SK-N-SH (cell line): Measurements from ENCODE around the gene SETD9. TPM values are rescaled to one million over a fixed set of nuclear protein-coding genes. Genes with fewer than 3 reads are reported as not detected.

ENCODE experiments used
- CTCF ChIA-PET: fragments of 300-600, 350-600 bp; formaldehyde crosslinking; extraction: SDS; loops from one replicate; lab custom pipeline; 2021; lab: Yijun Ruan, JAX
- POLR2A ChIA-PET: fragments of 350-600 bp; sonication (Branson Sonifier 250); formaldehyde crosslinking; extraction: SDS; loops from one replicate; lab custom pipeline; 2020; ENCODE audit warnings: antibody characterized with exemption, inconsistent platforms; lab: Yijun Ruan, JAX
- DNase-seq: peaks from one replicate; pipeline ENCODE4 v3.0.0; 2012
- H2AFZ ChIP-seq: fragments of 200-600 bp; sonication (generic); 2 replicates; pipeline ENCODE4 v1.8.1; 2016; ENCODE audit warnings: antibody characterized with exemption, mild to moderate bottlenecking, low read depth
- H3F3A ChIP-seq: fragments of 200-600 bp; sonication (generic); replicated peaks from 2 replicates; pipeline ENCODE3; 2016; ENCODE audit warnings: antibody characterized with exemption, mild to moderate bottlenecking; ENCODE audit not compliant: insufficient read depth
- H3K27ac ChIP-seq, 2 experiments: fragments of 200-500 bp in 1 of 2; fragments of 200-600 bp in 1 of 2; sonication (Bioruptor generic) in 1 of 2; sonication (generic), shearing (Covaris generic) in 1 of 2; 2 replicates each; pipeline versions ENCODE4 v1.5.1 to v1.6.1; 2014 to 2016; ENCODE audit warnings: low read depth in 2 of 2, inconsistent platforms in 1 of 2, low read length in 1 of 2, mild to moderate bottlenecking in 1 of 2, mixed read lengths in 1 of 2
- H3K27me3 ChIP-seq: fragments of 200-600 bp; sonication (generic), shearing (Covaris generic); 2 replicates; pipeline ENCODE4 v1.6.1; 2016; ENCODE audit warnings: mixed run types; ENCODE audit not compliant: insufficient read depth
- H3K36me3 ChIP-seq, 2 experiments: fragments of 200-500 bp in 1 of 2; fragments of 200-600 bp in 1 of 2; sonication (Bioruptor generic) in 1 of 2; sonication (generic) in 1 of 2; replicated peaks in 1 of 2; 2 replicates each; pipeline versions ENCODE3 to v1.5.1; 2014 to 2016; ENCODE audit warnings: low read length in 1 of 2, mild to moderate bottlenecking in 1 of 2; ENCODE audit not compliant: insufficient read depth in 2 of 2, control insufficient read depth in 1 of 2
- H3K4me1 ChIP-seq, 2 experiments: fragments of 200-500 bp in 1 of 2; fragments of 200-600 bp in 1 of 2; sonication (Bioruptor generic) in 1 of 2; sonication (generic), shearing (Covaris generic) in 1 of 2; 2 replicates each; pipeline versions ENCODE4 v1.5.1 to v1.6.1; 2014 to 2016; ENCODE audit warnings: low read depth in 1 of 2, low read length in 1 of 2, mixed run types in 1 of 2; ENCODE audit not compliant: insufficient read depth in 2 of 2, control insufficient read depth in 1 of 2
- H3K4me2 ChIP-seq: fragments of 200-600 bp; sonication (generic), shearing (Covaris generic); 2 replicates; pipeline ENCODE4 v1.6.1; 2017; ENCODE audit warnings: mixed run types
- H3K4me3 ChIP-seq, 2 experiments: fragments of 200-500 bp in 1 of 2; fragments of 200-600 bp in 1 of 2; sonication (Bioruptor generic) in 1 of 2; sonication (generic), shearing (Covaris generic) in 1 of 2; 2 replicates each; pipeline versions ENCODE4 v1.5.1 to v1.8.1; 2014 to 2016; ENCODE audit warnings: low read depth in 2 of 2, inconsistent platforms in 1 of 2, low read length in 1 of 2, mild to moderate bottlenecking in 1 of 2, mixed read lengths in 1 of 2, moderate library complexity in 1 of 2
- H3K79me2 ChIP-seq: fragments of 200-600 bp; sonication (generic); 2 replicates; pipeline ENCODE4 v1.8.1; 2017; ENCODE audit warnings: mild to moderate bottlenecking; ENCODE audit not compliant: insufficient read depth
- H3K9ac ChIP-seq: fragments of 200-600 bp; sonication (generic); 2 replicates; pipeline ENCODE4 v1.6.1; 2017; ENCODE audit warnings: mixed run types
- H3K9me2 ChIP-seq: fragments of 200-600 bp; sonication (generic); 2 replicates; pipeline ENCODE4 v1.6.1; 2017; ENCODE audit warnings: mixed run types
- H3K9me3 ChIP-seq: fragments of 200-600 bp; sonication (generic); 2 replicates; pipeline ENCODE4 v1.6.1; 2017; ENCODE audit warnings: mixed run types, mild to moderate bottlenecking, moderate library complexity
- H4K20me1 ChIP-seq: fragments of 200-600 bp; sonication (generic); 2 replicates; pipeline ENCODE4 v1.6.1; 2017; ENCODE audit warnings: mild to moderate bottlenecking, mixed run types; ENCODE audit not compliant: insufficient read depth
- CHD2 ChIP-seq: fragments of 150-350 bp; IDR thresholded peaks from 2 replicates; pipeline ENCODE4 v1.6.1; 2018; ENCODE audit warnings: low read length; ENCODE audit not compliant: partially characterized antibody
- ELF1 ChIP-seq: IDR thresholded peaks from 2 replicates; pipeline ENCODE4 v1.4.0; 2012
- EP300 ChIP-seq, 2 experiments: IDR thresholded peaks; 2 replicates each; pipeline versions ENCODE4 v1.4.0 to v1.6.1; 2012; ENCODE audit warnings: borderline replicate concordance in 1 of 2, low read depth in 1 of 2, low read length in 1 of 2
- MEF2A ChIP-seq: IDR thresholded peaks from 2 replicates; pipeline ENCODE4 v1.4.0; 2012; ENCODE audit warnings: low read depth, borderline replicate concordance
- MXI1 ChIP-seq: IDR thresholded peaks from 2 replicates; pipeline ENCODE4 v1.6.1; 2012; ENCODE audit warnings: mild to moderate bottlenecking, low read depth, low read length, improper control_type of control experiment
- POLR2AphosphoS5 ChIP-seq: IDR thresholded peaks from 2 replicates; pipeline ENCODE4 v1.6.1; 2012; ENCODE audit warnings: low read depth, low read length
- RFX5 ChIP-seq: IDR thresholded peaks from 2 replicates; pipeline ENCODE4 v1.6.1; 2012; ENCODE audit warnings: mild to moderate bottlenecking, improper control_type of control experiment, low read length
- SIN3A ChIP-seq: IDR thresholded peaks from 2 replicates; pipeline ENCODE4 v1.6.1; 2012; ENCODE audit warnings: low read depth, mild to moderate bottlenecking, low read length, moderate library complexity, borderline replicate concordance
- SMC3 ChIP-seq: IDR thresholded peaks from 2 replicates; pipeline ENCODE4 v1.6.1; 2012; ENCODE audit warnings: low read depth, low read length, improper control_type of control experiment
- TCF12 ChIP-seq: IDR thresholded peaks from 2 replicates; pipeline ENCODE4 v1.4.0; 2012
- WGBS: methylation state at CpG from one replicate; pipeline ENCODE4 v1.1.6; 2017; ENCODE audit warnings: low lambda C conversion rate; 5-methylcytosine and 5-hydroxymethylcytosine counted together
- polyA plus RNA-seq, 3 experiments: library from polyadenylated mRNA; depleted of rRNA; stranded (reverse); fragments of >200 nt; gene quantifications; 2 replicates each; pipeline ENCODE4 v1.2.3, GENCODE V29; 2012
- TF ChIP-seq, protein P1 (sequence below): fragments of 150-350 bp; IDR thresholded peaks from 2 replicates; pipeline ENCODE4 v1.6.1; 2017; ENCODE audit warnings: antibody characterized with exemption, low read length, low read depth, borderline replicate concordance
- TF ChIP-seq, protein P2 (sequence below): fragments of 150-350 bp; IDR thresholded peaks from 2 replicates; pipeline ENCODE4 v1.6.1; 2016; ENCODE audit warnings: mild to moderate bottlenecking, low read depth, low read length
- TF ChIP-seq, protein P3 (sequence below): IDR thresholded peaks from 2 replicates; pipeline ENCODE4 v1.4.0; 2012; ENCODE audit warnings: low read depth, borderline replicate concordance
- TF ChIP-seq, protein P4 (sequence below): IDR thresholded peaks from 2 replicates; pipeline ENCODE4; 2012

SETD9 gene
- polyA plus RNA-seq, 1 of the 3 experiments (the other 2 are of a cell fraction), result 12.2 TPM

DNA sequence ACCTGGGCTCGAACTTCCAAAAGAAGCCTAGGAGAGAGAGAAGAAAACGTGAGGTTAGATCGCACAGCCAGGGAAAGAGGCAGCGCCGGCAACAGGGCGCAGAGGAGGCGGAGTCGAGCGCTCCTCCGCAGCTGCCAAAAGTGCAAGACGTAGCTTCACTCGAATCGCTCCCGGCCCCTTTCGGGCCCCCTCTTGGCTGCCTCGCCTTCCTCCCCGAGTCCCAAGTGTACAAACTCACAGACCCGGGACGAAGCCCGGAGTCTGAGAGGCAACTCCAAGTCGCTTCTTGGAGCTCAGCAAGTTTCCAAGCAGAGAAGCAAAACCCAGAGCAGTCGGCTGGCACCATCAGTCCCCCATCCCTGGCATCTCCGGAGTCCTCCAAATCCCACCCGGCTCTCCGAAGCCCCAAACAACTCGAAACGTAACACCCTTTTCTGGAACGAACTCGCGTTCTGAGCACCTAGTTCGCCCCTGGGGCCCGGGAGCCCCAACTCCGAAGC lies 41.3 kb downstream of the SETD9 start:
- peak overlapping the region; percentile 84 for H3K9ac ChIP-seq
- no peaks in the 10 kb centered on the region for H3K27me3 ChIP-seq
- H3K4me3 ChIP-seq, result peak overlapping the region; percentile 89 to 94
- no peaks in the 10 kb centered on the region for H3K9me3 ChIP-seq
- TF ChIP-seq SIN3A (no peak; the same call in 1 of the 2 replicates), ELF1 (no peak), EP300 (IDR thresholded peaks at IDR 0.05; ENCODE audit: borderline replicate concordance in 1 of 2, low read depth in 1 of 2, low read length in 1 of 2) (no peak), SMC3 (no peak), POLR2AphosphoS5 (no peak), RFX5 (0 out of 2 replicates have a peak, but pooled peaks have one; percentile 14), TCF12 (no peak), MXI1 (peak; percentile 59), CHD2 (no peak), MEF2A (no peak)
- TF ChIP-seq, protein P1, sequence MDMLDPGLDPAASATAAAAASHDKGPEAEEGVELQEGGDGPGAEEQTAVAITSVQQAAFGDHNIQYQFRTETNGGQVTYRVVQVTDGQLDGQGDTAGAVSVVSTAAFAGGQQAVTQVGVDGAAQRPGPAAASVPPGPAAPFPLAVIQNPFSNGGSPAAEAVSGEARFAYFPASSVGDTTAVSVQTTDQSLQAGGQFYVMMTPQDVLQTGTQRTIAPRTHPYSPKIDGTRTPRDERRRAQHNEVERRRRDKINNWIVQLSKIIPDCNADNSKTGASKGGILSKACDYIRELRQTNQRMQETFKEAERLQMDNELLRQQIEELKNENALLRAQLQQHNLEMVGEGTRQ, result no peak
- TF ChIP-seq, protein P2, sequence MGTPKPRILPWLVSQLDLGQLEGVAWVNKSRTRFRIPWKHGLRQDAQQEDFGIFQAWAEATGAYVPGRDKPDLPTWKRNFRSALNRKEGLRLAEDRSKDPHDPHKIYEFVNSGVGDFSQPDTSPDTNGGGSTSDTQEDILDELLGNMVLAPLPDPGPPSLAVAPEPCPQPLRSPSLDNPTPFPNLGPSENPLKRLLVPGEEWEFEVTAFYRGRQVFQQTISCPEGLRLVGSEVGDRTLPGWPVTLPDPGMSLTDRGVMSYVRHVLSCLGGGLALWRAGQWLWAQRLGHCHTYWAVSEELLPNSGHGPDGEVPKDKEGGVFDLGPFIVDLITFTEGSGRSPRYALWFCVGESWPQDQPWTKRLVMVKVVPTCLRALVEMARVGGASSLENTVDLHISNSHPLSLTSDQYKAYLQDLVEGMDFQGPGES, result no peak
- TF ChIP-seq, protein P3, sequence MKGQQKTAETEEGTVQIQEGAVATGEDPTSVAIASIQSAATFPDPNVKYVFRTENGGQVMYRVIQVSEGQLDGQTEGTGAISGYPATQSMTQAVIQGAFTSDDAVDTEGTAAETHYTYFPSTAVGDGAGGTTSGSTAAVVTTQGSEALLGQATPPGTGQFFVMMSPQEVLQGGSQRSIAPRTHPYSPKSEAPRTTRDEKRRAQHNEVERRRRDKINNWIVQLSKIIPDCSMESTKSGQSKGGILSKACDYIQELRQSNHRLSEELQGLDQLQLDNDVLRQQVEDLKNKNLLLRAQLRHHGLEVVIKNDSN, result no peak
- TF ChIP-seq, protein P4, sequence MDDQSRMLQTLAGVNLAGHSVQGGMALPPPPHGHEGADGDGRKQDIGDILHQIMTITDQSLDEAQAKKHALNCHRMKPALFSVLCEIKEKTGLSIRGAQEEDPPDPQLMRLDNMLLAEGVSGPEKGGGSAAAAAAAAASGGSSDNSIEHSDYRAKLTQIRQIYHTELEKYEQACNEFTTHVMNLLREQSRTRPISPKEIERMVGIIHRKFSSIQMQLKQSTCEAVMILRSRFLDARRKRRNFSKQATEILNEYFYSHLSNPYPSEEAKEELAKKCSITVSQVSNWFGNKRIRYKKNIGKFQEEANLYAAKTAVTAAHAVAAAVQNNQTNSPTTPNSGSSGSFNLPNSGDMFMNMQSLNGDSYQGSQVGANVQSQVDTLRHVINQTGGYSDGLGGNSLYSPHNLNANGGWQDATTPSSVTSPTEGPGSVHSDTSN, result no peak
- DNase-seq, result peak; percentile 62
- ChIA-PET POLR2A (interaction anchor here (0.6 to 1.4 kb wide), 7 partner anchors 9 to 681 kb away, joined by 3 to 14 read pairs (median 4); partner anchors contain the start of gene SETD9), CTCF (interaction anchor here (0.8 to 1.5 kb wide), 6 partner anchors 10 to 680 kb away, joined by 3 to 4 read pairs (median 4); no protein-coding TSS in a partner anchor)
- peaks cover 8 to 11% of the 10 kb centered on the region in 2 experiments; a peak in 3 of 4 replicates for H3K4me1 ChIP-seq
- H3F3A ChIP-seq, result peaks cover 4% of the 10 kb centered on the region
- WGBS, result 1% methylated on average over 19 of the region's 33 CpGs
- H3K79me2 ChIP-seq, result peaks cover 55% of the 10 kb centered on the region
- H3K4me2 ChIP-seq, result peak overlapping the region; percentile 95
- peaks cover 24 to 35% of the 10 kb centered on the region in 2 experiments for H3K36me3 ChIP-seq
- H3K27ac ChIP-seq, result peak overlapping the region; percentile 60 to 86; a peak in 3 of 4 replicates
- no peaks in the 10 kb centered on the region for H3K9me2 ChIP-seq
- H4K20me1 ChIP-seq, result peaks cover 18% of the 10 kb centered on the region
- H2AFZ ChIP-seq, result peak overlapping the region; percentile 39; the same call in 1 of the 2 replicates
